ENCODE measurements around the gene SLC4A3.

SLC4A3 gene

DNA sequence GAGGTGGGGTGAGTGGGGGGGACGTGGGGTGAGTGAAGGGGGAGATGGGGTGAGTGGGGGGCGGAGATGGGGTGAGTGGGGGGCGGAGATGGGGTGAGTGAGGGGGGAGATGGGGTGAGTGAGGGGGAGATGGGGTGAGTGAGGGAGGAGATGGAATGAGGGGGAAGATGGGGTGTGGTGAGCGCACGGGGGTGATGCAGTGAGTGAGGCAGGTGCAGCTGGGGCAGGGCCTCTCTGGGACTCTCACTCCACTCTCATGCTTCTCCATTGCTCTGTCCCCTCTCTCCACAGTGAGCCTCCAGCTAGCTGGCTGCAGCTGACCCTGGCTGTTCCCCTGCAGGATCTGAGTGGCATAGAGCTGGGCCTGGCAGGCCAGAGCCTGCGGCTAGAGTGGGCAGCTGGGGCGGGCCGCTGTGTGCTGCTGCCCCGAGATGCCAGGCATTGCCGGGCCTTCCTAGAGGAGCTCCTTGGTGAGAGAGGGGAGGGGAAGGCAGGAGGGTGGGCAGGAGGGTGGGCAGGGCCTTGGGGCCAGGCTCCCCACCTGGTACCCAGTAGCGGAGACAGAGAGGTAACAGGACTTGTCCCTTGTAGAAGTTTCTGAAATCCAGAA lies 13.9 kb upstream of the SLC4A3 start:
- no peak for DNase-seq (ENCODE audit: low read depth in 2 of 2)

DNA sequence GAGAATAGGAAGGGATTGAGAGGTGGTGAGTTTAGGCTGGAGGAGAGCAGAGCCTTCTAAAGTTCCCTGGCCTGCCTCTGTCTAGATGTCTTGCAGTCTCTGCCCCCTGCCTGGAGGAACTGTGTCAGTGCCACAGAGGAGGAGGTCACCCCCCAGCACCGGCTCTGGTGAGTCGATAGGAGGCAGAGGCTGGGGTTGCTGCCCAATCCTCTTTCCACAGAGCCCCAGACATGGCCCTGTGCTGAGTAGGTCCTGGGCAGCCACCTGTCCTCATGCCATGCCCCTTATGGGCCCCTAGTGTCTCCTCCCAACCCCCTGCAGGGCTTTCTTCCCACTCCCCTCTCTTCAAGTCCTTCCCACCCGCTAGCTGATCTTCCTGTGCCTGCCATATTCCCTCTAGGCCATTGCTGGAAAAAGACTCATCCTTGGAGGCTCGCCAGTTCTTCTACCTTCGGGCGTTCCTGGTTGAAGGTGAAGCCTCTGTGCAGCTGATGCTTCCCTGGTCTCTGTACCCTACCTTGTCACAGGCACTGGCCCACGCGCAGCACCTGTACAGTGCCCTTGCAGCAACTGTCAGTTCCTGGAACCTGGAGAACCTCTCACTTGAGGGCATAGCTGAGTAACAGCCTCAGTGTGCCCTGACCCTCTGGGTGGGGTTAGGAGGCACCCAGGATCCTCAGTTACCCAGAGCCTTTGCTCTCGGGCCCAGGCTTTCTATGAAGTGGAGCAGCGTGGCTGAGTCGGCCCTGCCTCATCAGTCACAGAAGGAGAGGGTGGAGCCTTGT lies 13.2 kb upstream of the SLC4A3 start:
- no peak for DNase-seq (ENCODE audit: low read depth in 2 of 2)

DNA sequence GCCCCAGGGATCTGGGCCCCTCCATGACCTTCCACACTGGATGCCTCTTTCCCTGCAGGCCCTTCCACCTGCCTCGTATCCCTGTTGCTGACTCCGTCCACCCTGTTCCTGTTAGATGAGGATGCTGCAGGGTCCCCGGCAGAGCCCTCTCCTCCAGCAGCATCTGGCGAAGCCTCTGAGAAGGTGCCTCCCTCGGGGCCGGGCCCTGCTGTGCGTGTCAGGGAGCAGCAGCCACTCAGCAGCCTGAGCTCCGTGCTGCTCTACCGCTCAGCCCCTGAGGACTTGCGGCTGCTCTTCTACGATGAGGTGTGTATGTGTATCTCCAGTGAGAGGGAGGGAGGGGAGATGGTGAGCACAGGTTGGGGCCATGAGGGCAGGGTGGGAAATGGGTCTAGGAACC lies 12.4 kb upstream of the SLC4A3 start:
- no peak for DNase-seq (ENCODE audit: low read depth in 2 of 2)

DNA sequence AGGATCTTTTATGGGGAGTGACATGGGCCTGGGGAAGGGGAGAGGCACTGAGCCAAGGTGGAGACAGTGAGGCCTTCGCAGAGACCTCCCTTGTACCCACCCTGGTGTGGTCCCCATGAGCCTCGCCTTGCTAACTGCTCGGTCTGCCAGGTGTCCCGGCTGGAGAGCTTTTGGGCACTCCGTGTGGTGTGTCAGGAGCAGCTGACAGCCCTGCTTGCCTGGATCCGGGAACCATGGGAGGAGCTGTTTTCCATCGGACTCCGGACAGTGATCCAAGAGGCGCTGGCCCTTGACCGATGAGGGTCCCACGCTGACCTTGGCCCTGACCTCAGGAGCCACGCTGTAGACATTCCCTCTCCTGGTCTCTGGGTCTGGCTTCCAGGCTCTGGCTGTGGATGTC lies 11.5 kb upstream of the SLC4A3 start:
- no peak for DNase-seq (ENCODE audit: low read depth in 2 of 2)

DNA sequence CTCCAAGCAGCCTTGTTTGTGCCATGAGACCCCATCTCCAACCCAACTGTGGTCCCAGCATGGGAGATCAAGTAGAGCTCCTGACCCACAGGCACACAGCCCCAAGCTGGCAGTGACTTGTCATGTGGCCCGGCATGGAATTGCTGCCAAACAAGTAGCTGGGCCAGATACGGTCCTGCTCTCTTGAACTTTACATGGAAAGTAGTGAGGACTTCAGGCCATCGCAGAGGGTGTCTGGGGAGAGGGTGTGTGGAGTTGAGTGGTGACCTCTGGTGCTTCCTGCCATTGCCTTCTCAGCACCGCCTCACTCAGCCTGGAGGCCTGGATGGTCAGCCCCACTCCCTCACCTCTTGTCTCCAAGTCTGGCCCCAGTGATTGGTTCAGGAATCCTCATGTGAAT lies 10.9 kb upstream of the SLC4A3 start:
- no peak for DNase-seq (ENCODE audit: low read depth in 2 of 2)

DNA sequence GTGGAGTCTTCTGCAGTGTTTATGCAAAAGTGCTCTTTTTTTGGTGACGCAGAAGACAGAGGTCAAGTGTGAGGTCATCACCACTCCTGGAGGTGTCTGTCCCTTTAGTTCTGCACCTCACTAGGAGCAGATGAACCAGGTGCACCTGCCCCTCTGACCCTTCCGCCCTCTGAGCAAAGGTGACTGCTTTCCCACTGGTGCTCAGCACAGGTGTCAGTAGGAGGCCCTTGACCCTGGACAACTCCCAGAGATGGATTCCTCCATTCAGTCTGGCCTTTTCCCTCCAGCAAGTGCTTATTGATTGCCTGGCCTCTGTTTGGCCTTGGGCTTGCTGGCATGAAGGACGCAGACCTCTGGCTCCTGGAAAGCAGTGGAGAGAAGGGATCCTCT lies 8.7 kb upstream of the SLC4A3 start:
- no peak for DNase-seq (ENCODE audit: low read depth in 2 of 2)

DNA sequence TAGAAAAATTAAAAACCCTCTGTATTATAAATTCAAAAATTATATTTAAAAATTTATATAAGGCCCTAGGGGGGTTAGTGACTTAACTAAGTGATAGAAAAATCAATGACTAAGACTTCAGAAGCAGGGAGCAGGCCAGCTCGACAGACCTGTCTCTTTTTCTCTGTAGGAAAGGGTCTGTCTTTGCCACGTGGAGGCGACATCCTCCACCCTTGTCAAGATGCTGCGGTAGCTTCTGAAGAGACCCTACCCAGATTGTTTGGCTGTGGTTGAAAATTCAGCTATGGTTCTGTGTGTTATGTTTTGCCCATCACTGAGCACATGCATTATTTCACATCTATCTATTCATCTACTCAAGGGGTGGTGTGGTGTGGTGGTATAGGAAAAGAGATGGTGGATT lies 8.2 kb upstream of the SLC4A3 start:
- DNase-seq (ENCODE audit: low read depth in 2 of 2), result no peak

DNA sequence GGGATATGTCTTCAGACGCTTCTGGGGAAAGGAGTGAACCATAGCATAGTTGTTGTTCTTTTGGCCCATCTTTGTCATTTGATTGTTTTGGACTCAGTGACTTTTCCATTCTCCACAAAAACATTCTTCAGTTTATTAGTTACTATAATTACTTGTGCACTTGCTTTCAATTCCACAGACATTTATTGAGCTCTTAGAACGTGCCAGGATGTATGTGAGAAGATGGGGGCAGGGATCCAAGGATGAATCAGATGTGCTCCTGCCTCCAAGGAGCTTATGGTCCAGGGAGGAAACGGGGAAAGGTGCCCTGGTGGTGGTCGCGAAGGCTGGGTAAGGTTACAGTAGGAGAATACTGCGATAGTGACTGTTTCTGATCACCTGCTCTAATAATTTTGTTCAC lies 6.9 kb upstream of the SLC4A3 start:
- no peak for DNase-seq (ENCODE audit: low read depth in 2 of 2)

DNA sequence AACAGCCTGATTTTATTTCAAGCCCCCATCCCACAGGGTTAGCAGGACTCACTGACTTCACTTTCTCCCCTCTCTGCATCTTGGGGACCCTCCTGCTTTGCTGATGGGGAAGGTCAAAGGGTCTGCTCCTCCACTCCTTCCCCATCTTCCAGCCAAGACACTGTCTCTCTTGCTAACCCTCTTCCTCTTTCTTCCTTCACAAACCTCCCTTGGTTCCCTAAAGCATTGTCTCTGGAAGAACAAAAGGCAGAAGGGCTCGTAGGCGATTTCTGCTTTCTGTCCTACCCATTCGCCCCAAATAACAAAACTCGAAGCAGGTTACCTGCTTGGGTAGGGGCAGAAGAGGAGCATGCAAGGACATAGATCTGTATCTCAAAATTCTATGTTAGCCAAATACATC lies 5.5 kb upstream of the SLC4A3 start:
- no peak for DNase-seq (ENCODE audit: low read depth in 2 of 2)

DNA sequence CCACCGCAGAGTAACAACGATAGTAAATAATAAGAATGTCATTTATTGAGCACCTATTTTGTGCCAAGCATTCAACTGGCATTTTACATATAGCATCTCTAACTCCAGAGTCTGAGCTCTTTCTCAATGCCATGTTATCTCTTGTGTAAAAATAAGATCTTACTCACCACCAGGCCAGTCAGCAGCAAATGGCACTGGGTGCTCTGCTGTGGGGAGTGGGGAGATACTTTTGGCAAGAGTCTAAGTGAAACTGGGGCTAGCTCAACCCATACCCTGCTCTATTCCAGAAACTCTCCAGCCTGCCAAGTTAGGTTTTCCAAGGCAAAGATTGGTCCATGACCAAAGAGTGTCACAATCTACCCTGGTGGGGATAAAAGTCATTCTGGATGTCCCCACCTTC lies 5.0 kb upstream of the SLC4A3 start:
- DNase-seq (ENCODE audit: low read depth in 2 of 2), result no peak

DNA sequence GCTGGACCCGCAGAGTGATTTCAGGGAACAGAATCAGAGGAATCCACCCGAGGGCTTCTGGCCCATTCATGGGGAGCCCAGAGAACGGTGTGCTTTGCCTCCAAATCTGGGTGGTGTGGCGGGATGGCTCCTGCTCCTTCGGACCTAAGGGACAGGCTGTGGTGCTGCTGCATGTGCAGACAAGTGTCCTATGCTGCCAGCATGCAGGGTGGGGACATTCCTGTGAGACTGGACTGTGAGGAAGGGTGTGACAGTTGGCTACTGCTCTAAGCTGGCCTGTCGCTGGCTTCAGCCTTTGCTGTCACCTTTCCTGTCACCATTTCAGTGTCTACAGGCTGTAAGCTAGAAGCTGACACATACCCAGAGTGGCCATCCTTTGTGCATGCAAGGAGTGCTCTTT lies 2.9 kb upstream of the SLC4A3 start:
- no peak for DNase-seq (ENCODE audit: low read depth in 2 of 2)

DNA sequence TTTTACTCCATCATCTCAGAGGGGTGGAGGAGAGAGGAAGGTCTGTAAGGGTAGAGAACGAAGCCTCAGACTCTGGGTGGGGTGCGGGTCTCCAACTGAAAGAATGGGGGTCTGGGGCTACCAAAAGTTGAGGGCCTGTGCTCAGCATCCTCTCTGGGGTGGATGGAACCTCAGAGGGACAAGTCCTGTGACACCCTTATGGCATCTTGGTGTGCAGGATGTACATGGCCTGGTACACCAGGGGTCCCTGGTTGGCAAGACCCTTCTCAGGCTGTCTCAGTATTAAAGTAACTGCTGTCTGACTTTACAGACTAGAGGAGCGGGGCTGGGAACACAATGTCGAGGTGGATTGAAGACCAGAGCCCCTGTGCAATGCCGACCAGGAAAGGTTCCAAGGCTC lies 2.3 kb upstream of the SLC4A3 start:
- no peak for DNase-seq (ENCODE audit: low read depth in 2 of 2)

DNA sequence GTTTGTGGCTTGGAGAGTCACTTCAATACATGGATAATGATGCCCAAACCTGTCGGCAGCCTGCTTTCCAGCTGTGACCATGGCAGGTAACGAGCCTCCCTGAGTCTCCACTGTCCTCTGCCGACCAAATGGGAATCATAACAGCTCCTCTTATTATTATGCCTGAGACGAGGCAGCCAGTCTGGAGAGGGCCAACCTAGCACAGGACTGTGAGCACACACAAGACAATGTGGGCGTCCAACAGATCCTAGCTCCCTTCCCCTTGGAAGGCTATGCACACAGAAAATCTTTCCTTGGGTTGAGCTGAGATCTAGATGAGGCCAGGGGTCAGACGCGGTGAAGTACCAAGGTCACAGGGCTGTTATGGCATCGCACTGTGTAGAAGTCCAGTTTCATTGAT lies 890 bp upstream of the SLC4A3 start:
- no peak for DNase-seq (ENCODE audit: low read depth in 2 of 2)

DNA sequence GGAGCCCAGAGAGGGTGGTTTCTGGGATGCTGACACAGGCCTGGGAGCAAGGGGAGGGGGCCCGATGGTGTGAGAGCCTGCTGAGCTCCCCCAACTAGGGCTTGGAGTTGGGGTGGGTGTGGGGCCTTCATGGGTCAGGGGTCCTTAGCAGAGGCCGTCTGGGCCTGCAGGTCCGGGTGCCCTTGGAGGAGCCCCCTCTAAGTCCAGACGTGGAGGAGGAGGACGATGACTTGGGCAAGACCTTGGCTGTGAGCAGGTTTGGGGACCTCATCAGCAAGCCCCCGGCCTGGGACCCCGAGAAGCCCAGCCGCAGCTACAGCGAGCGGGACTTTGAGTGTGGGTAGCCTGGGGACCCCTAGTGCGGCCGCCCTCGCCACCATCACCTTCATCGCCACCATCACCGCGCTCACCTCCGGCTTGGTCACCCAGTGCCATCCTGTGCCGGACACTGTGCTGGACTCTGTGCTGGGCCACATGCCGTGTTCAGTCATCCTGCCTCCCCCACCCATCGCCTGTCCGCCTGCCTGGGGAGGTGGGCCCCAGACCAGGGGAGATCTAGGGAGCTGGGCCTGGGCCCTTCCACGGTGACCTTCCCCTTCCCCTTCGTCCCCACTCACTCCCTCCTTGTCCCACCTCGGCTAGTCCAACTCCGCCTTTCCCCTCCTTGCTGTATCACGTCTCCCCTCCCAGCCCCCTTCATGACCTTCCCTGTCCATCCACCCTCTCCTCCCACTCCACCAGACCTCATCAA lies 980 bp downstream of the SLC4A3 start:
- no peak for DNase-seq (ENCODE audit: low read depth in 2 of 2)

DNA sequence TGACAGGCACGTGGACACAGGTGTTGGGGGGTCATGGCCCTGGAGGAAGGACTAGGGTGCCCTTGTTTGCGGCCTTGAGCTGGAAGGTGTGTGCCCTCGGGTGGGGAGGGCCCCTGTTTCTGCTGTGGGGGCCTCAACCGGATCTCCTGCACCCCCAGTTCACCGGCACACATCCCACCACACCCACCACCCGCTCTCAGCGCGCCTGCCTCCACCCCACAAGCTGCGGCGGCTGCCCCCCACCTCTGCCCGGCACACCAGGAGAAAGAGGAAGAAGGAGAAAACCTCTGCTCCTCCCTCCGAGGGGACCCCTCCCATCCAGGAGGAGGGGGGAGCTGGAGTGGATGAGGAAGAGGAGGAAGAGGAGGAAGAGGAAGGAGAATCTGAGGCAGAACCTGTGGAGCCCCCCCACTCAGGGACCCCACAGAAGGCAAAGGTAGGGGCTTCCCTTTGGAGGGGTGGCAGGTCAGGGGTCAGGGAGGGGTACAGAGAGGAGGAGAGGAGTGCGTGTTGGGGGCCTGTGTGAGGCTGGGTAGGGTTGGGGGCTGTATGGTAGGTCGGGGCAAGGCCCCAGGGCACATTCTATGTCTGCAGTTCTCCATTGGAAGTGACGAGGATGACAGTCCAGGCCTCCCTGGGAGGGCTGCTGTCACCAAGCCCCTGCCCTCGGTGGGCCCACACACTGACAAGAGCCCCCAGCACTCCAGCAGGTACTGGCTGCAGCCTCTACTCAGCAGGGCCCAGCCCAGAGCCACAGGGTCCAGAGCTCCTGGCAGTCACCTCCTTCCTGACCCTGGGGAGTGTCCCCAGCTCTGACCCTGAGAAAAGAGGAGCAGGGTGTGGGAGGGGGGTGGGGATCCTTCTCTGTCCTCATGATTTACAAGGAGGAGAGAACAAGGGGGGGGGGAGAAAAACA lies 1.8 kb downstream of the SLC4A3 start:
- no peak for DNase-seq (ENCODE audit: low read depth in 2 of 2)

DNA sequence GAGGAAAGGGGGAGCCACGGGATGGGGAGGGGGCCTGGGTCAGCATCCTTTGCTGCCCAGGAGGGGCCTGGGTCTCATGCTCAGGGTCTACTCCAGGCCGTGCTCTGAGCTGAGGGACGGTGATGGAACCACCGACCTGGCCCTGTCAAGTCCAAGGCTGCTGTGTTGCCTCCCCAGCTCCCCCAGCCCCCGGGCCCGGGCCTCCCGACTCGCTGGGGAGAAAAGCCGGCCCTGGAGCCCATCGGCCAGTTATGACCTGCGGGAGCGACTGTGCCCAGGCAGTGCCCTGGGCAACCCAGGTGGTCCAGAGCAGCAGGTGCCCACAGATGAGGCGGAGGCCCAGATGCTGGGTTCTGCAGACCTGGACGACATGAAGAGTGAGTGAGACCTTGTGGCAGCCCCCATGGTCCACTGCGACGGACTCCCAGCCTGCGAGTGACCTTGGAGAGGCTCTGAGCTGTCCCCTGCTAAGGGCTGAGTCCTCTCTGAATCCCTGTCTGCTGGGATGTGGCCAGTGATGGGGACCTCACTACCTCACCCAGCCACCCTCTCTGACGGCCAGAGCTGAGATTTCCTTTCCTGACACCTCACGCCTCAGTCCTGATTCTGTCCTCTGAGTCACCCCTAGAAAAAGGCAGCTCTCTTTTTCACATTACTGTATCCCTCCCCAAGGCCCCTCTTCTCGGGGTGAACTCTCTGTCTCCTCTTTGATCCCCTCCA lies 2.7 kb downstream of the SLC4A3 start:
- DNase-seq (ENCODE audit: low read depth in 2 of 2), result no peak

DNA sequence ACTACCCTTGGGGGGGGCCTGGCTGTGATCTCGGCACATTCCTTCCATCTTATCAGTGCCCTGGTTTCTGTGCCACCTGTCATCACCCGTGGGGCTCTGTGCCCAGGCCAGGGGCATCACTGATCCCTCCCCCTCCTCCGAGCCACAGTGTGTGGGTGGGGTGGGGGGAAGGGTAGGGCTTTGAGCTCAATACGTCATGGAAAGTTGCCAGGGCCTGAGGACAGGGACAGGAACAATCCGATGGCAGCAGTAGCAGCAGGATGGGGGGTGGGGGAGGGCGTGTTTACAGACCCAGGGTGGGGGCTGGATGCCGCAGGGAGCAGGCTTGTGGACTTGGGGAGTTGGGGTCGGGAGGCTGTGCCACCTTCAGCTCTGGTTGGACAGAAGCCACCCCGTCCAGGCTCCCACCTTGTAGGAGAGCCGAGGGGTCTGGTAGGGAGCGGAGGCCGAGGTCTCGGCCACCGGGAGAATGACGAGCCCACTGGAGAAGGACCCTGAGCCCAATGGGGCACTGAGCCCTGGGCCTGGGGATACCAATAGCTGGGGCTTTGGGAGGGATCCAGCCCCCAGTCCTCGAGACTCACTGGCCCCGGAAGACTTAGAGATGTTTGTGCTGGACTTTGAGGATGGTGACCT lies 3.5 kb downstream of the SLC4A3 start:
- no peak for DNase-seq (ENCODE audit: low read depth in 2 of 2)

DNA sequence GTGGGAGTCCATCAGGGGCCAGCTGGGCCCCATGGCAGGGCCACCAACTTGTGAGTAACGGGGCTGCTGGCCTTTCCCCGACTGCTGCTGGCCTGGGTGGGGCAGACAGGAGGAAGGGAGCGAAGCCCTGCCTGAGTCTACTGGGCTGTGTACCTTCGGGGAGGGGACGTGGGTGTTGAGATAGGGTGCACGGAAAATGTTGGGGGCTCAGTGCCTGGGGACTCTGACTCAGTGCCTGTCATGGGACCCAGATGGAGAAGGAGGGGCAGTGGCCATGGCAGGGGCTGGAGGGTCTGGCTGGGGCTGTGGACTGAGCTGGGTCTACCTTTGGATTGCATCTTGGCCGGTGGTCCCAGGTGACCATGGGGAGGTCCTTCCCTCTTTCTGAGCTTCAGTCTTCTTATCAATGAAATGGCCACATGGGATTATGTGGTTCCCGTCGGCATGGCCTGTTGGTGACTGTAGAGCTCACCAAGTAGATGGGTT lies 4.0 kb downstream of the SLC4A3 start:
- DNase-seq (ENCODE audit: low read depth in 2 of 2), result no peak

DNA sequence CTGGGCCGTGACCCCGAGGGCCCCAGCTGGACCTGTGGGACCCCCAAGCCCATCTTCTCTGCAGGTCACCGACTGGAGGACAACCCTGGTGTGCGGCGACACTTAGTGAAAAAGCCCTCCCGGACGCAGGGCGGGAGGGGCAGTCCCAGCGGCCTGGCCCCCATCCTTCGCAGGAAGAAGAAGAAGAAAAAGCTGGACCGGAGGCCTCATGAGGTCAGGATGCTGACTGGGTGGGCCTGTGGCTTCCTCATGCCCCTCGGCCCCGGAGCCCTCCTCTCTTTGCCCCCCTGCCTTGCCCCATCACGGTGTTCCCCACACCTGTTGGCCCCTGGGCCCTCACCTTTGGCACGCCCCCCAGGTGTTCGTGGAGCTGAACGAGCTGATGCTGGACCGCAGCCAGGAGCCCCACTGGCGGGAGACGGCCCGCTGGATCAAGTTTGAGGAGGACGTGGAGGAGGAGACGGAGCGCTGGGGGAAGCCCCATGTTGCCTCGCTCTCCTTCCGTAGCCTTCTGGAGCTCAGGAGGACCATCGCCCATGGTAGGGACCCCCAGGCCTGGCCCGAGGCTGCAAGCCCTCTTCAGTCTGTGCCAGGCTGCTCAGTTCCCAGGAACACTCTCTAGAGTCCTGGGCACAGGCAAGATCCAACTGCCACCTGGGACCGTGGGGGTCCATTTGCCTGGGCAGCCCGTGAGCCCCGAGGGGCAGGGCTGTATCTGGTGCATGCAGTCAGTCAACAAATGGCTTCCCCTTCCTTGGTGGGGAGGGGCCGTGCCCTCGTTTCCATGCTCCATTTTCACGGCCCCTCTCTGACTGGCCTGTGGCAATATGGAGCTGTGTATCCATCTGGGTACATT lies 4.7 kb downstream of the SLC4A3 start:
- no peak for DNase-seq (ENCODE audit: low read depth in 2 of 2)

DNA sequence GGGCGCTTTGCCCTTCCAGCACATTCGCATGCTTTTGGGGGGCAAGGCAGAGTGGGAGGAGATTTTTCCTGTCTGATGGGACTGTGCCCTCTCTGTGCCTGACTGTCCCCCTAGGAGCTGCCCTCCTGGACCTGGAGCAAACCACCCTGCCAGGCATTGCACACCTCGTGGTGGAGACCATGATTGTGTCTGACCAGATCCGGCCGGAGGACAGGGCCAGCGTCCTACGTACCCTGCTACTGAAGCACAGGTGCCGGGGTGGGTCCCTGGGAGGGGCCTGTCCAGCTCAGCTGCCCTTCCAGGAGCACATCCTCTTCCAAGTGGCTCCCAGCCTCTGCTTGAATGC lies 5.3 kb downstream of the SLC4A3 start:
- DNase-seq (ENCODE audit: low read depth in 2 of 2), result no peak

Measured in stimulated activated CD8-positive, alpha-beta memory T cell treated with anti-CD3 and anti-CD28 coated beads, Interleukin-2, amount 100 ng/mL, for 1 hour (primary cell).